Karpas-422 (cell line): ENCODE measurements around the gene ZNF487. TPM values are rescaled to one million over a fixed set of nuclear protein-coding genes. Genes with fewer than 3 reads are reported as not detected.
"Not testable (repeated sequence)": the region's sequence is repeated elsewhere in the genome, so short reads cannot be mapped to it uniquely, and the experiment has no call there.

Experiments used
- DNase-seq: peaks from one replicate; pipeline ENCODE4 v3.0.0-alpha.2; 2015
- H2AFZ ChIP-seq: fragments of 200-600 bp; sonication (generic); 2 replicates; pipeline ENCODE4 v1.6.1; 2014; ENCODE audit warnings: antibody characterized with exemption, low read length, mixed read lengths
- H3K27ac ChIP-seq: fragments of 200-600 bp; sonication (generic); 2 replicates; pipeline ENCODE4 v1.5.1; 2014; ENCODE audit warnings: mild to moderate bottlenecking, low read length, moderate library complexity
- H3K27me3 ChIP-seq: fragments of 200-600 bp; sonication (generic); 2 replicates; pipeline ENCODE4 v1.6.1; 2014; ENCODE audit warnings: low read length, mixed read lengths
- H3K36me3 ChIP-seq: fragments of 200-600 bp; sonication (generic); 2 replicates; pipeline ENCODE4 v1.6.1; 2014; ENCODE audit warnings: low read length, mixed read lengths; ENCODE audit not compliant: insufficient read depth
- H3K4me1 ChIP-seq: fragments of 200-600 bp; sonication (generic); 2 replicates; pipeline ENCODE4 v1.6.1; 2014; ENCODE audit warnings: mild to moderate bottlenecking, low read length, mixed read lengths
- H3K4me2 ChIP-seq: fragments of 200-600 bp; sonication (generic); 2 replicates; pipeline ENCODE4 v1.6.1; 2014; ENCODE audit warnings: low read length, low read depth, mild to moderate bottlenecking; ENCODE audit not compliant: poor library complexity, severe bottlenecking
- H3K4me3 ChIP-seq: fragments of 200-600 bp; sonication (generic); 2 replicates; pipeline ENCODE4 v1.5.1; 2014; ENCODE audit warnings: mild to moderate bottlenecking, antibody characterized with exemption, low read length, mixed read lengths
- H3K79me2 ChIP-seq: fragments of 200-600 bp; sonication (generic); 2 replicates; pipeline ENCODE4 v1.6.1; 2014; ENCODE audit warnings: mild to moderate bottlenecking, low read length, mixed read lengths
- H3K9ac ChIP-seq: fragments of 200-600 bp; sonication (generic); 2 replicates; pipeline ENCODE4 v1.6.0; 2014; ENCODE audit warnings: low read length
- H3K9me2 ChIP-seq: fragments of 200-600 bp; sonication (generic), shearing (Covaris generic); replicated peaks from 2 replicates; pipeline ENCODE4 v1.6.0; 2014; ENCODE audit warnings: mild to moderate bottlenecking, low read length, moderate library complexity; ENCODE audit not compliant: insufficient read depth
- H3K9me3 ChIP-seq: fragments of 300-700, 200-600 bp; sonication (generic); 2 replicates; pipeline ENCODE4 v1.6.1; 2014; ENCODE audit warnings: low read length, mixed read lengths
- H4K20me1 ChIP-seq: fragments of 200-600 bp; sonication (generic); 2 replicates; pipeline ENCODE4 v1.6.1; 2014; ENCODE audit warnings: mild to moderate bottlenecking, antibody characterized with exemption, low read length, low read depth; ENCODE audit not compliant: insufficient read depth
- total RNA-seq: library from RNA; depleted of rRNA; stranded (reverse); fragments of >200 nt; shearing (Covaris generic); gene quantifications from 2 replicates; pipeline ENCODE4 v1.2.3, GENCODE V29; 2014; ENCODE audit warnings: low replicate concordance; rRNA removed

The ZNF487 gene
- total RNA-seq, result 11.5 and 11.8 TPM in 2 replicates

GRCh38 chr10:43436291-43437140 lies at the start of gene ZNF487:
TSS of gene ZNF487 (plus strand) at chr10:43437111. CDS start at chr10:43475814, 38,703 bp downstream.
- Histone ChIP-seq H3K4me1 (peaks cover 17% of the 10 kb centered on the region), H3K4me2 (peak within 1 kb of the TSS; percentile 91), H3K36me3 (no peaks in the 10 kb centered on the region), H3K27ac (peak within 1 kb of the TSS; percentile 69), H2AFZ (peak within 1 kb of the TSS; percentile 47; the same call in 1 of the 2 replicates), H3K9me3 (no peaks in the 10 kb centered on the region), H4K20me1 (no peaks in the 10 kb centered on the region), H3K79me2 (peaks cover 27% of the 10 kb centered on the region), H3K9me2 (no peaks in the 10 kb centered on the region), H3K9ac (peak within 1 kb of the TSS; percentile 92), H3K27me3 (no peaks in the 10 kb centered on the region), H3K4me3 (peak within 1 kb of the TSS; percentile 93)
- peak; percentile 95 for DNase-seq

GRCh38 chr10:43387678-43388032 lies 49.3 kb upstream of the ZNF487 start:
- no peaks in the 10 kb centered on the region for H3K27me3 ChIP-seq
- no peak overlapping the region for H3K27ac ChIP-seq
- no peak overlapping the region for H2AFZ ChIP-seq
- no peaks in the 10 kb centered on the region for H3K9me2 ChIP-seq
- H3K4me3 ChIP-seq, result no peak overlapping the region
- H3K4me1 ChIP-seq, result no peaks in the 10 kb centered on the region
- peaks cover 54% of the 10 kb centered on the region for H4K20me1 ChIP-seq
- DNase-seq, result no peak
- no peak overlapping the region for H3K9ac ChIP-seq
- H3K79me2 ChIP-seq, result peaks cover 27% of the 10 kb centered on the region
- H3K9me3 ChIP-seq, result no peaks in the 10 kb centered on the region
- peaks cover 62% of the 10 kb centered on the region for H3K36me3 ChIP-seq
- no peak overlapping the region for H3K4me2 ChIP-seq

GRCh38 chr10:43389867-43390266 lies 47.0 kb upstream of the ZNF487 start:
- H4K20me1 ChIP-seq, result peaks cover 75% of the 10 kb centered on the region
- H3K27me3 ChIP-seq, result no peaks in the 10 kb centered on the region
- peaks cover 83% of the 10 kb centered on the region for H3K36me3 ChIP-seq
- H2AFZ ChIP-seq, result no peak overlapping the region
- no peak overlapping the region for H3K27ac ChIP-seq
- H3K4me2 ChIP-seq, result no peak overlapping the region
- peaks cover 47% of the 10 kb centered on the region for H3K79me2 ChIP-seq
- H3K4me1 ChIP-seq, result peaks cover 12% of the 10 kb centered on the region
- no peaks in the 10 kb centered on the region for H3K9me3 ChIP-seq
- no peak overlapping the region for H3K4me3 ChIP-seq
- no peak overlapping the region for H3K9ac ChIP-seq
- no peak for DNase-seq
- H3K9me2 ChIP-seq, result no peaks in the 10 kb centered on the region

GRCh38 chr10:43390333-43390732 lies 46.6 kb upstream of the ZNF487 start:
- H3K9ac ChIP-seq, result no peak overlapping the region
- no peaks in the 10 kb centered on the region for H3K9me3 ChIP-seq
- H3K27me3 ChIP-seq, result no peaks in the 10 kb centered on the region
- H4K20me1 ChIP-seq, result peaks cover 80% of the 10 kb centered on the region
- no peak overlapping the region for H3K4me2 ChIP-seq
- peaks cover 87% of the 10 kb centered on the region for H3K36me3 ChIP-seq
- no peak overlapping the region for H2AFZ ChIP-seq
- H3K4me3 ChIP-seq, result no peak overlapping the region
- no peak for DNase-seq
- H3K79me2 ChIP-seq, result peaks cover 52% of the 10 kb centered on the region
- peaks cover 17% of the 10 kb centered on the region for H3K4me1 ChIP-seq
- H3K9me2 ChIP-seq, result no peaks in the 10 kb centered on the region
- H3K27ac ChIP-seq, result no peak overlapping the region

- Histone ChIP-seq H3K9me3 (no peaks in the 10 kb centered on the region), H3K4me2 (no peak overlapping the region), H3K9ac (no peak overlapping the region), H4K20me1 (peaks cover 84% of the 10 kb centered on the region), H3K79me2 (peaks cover 56% of the 10 kb centered on the region), H3K4me1 (peaks cover 21% of the 10 kb centered on the region), H3K4me3 (no peak overlapping the region), H3K36me3 (peaks cover 87% of the 10 kb centered on the region), H2AFZ (no peak overlapping the region), H3K27ac (no peak overlapping the region), H3K27me3 (no peaks in the 10 kb centered on the region), H3K9me2 (no peaks in the 10 kb centered on the region)
- no peak for DNase-seq
These were observed 46.2 kb upstream of the ZNF487 start for GRCh38 chr10:43390759-43391158.

GRCh38 chr10:43391496-43391895 lies 45.4 kb upstream of the ZNF487 start:
- H3K79me2 ChIP-seq, result peaks cover 64% of the 10 kb centered on the region
- no peak overlapping the region for H3K9ac ChIP-seq
- H3K9me2 ChIP-seq, result no peaks in the 10 kb centered on the region
- H3K4me2 ChIP-seq, result no peak overlapping the region
- H3K4me1 ChIP-seq, result peaks cover 29% of the 10 kb centered on the region
- H2AFZ ChIP-seq, result no peak overlapping the region
- no peaks in the 10 kb centered on the region for H3K27me3 ChIP-seq
- DNase-seq, result no peak
- H3K36me3 ChIP-seq, result peaks cover 85% of the 10 kb centered on the region
- H3K9me3 ChIP-seq, result no peaks in the 10 kb centered on the region
- no peak overlapping the region for H3K27ac ChIP-seq
- H4K20me1 ChIP-seq, result peaks cover 88% of the 10 kb centered on the region
- no peak overlapping the region for H3K4me3 ChIP-seq

GRCh38 chr10:43392748-43393147 lies 44.2 kb upstream of the ZNF487 start:
- Histone ChIP-seq H4K20me1 (peaks cover 77% of the 10 kb centered on the region), H3K9me3 (no peaks in the 10 kb centered on the region), H3K79me2 (peaks cover 74% of the 10 kb centered on the region), H3K4me3 (no peak overlapping the region), H3K27me3 (no peaks in the 10 kb centered on the region), H3K27ac (no peak overlapping the region), H3K4me1 (peaks cover 31% of the 10 kb centered on the region), H3K4me2 (no peak overlapping the region), H3K9ac (no peak overlapping the region), H3K36me3 (peaks cover 72% of the 10 kb centered on the region), H2AFZ (no peak overlapping the region), H3K9me2 (no peaks in the 10 kb centered on the region)
- DNase-seq, result no peak

GRCh38 chr10:43393186-43393585 lies 43.7 kb upstream of the ZNF487 start:
- peaks cover 35% of the 10 kb centered on the region for H3K4me1 ChIP-seq
- not testable (repeated sequence) for H3K4me2 ChIP-seq, H3K4me3 ChIP-seq, H3K9me3 ChIP-seq, H3K27ac ChIP-seq, H3K9ac ChIP-seq, H3K27me3 ChIP-seq, H2AFZ ChIP-seq, H3K9me2 ChIP-seq, DNase-seq
- peaks cover 79% of the 10 kb centered on the region for H3K79me2 ChIP-seq
- H3K36me3 ChIP-seq, result peaks cover 68% of the 10 kb centered on the region
- peaks cover 72% of the 10 kb centered on the region for H4K20me1 ChIP-seq
